Activated T-helper 1 cell treated with Interleukin-2 at 50 U/mL for 16 hours (primary cell): ENCODE data around the gene TMEM59.
"Not testable (repeated sequence)": the region's sequence is repeated elsewhere in the genome, so short reads cannot be mapped to it uniquely, and the experiment has no call there.

Experiments used
- DNase-seq: peaks from one replicate; pipeline ENCODE4 v3.0.0-alpha.2; 2020; ENCODE audit warnings: low read depth

The TMEM59 gene

GRCh38 chr1:54052431-54052933, 522 bp downstream of the TMEM59 start:
- DNase-seq, result peak; percentile 13

- no peak for DNase-seq
Observed at GRCh38 chr1:54051933-54052430, 1.0 kb downstream of the TMEM59 start.

DNA sequence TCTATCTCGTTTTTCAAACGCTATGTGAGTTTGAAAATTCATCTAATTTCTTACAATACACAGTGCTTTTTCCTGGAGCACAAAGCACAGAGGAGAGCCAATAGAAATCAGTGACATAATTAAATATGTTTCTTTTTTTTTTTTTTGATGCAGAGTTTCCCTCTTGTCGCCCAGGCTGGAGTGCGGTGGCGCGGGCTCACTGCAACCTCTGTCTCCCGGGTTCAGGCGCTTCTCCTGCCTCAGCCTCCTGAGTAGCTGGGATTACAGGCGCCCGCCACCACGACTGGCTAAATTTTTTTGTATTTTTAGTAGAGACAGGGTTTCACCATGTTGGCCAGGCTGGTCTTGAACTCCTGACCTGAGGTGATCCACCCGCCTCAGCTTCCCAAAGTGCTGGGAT, 2.6 kb downstream of the TMEM59 start:
- DNase-seq, result not testable (repeated sequence)

- no peak for DNase-seq
Observed at GRCh38 chr1:54047384-54048305, 5.4 kb downstream of the TMEM59 start.

DNA sequence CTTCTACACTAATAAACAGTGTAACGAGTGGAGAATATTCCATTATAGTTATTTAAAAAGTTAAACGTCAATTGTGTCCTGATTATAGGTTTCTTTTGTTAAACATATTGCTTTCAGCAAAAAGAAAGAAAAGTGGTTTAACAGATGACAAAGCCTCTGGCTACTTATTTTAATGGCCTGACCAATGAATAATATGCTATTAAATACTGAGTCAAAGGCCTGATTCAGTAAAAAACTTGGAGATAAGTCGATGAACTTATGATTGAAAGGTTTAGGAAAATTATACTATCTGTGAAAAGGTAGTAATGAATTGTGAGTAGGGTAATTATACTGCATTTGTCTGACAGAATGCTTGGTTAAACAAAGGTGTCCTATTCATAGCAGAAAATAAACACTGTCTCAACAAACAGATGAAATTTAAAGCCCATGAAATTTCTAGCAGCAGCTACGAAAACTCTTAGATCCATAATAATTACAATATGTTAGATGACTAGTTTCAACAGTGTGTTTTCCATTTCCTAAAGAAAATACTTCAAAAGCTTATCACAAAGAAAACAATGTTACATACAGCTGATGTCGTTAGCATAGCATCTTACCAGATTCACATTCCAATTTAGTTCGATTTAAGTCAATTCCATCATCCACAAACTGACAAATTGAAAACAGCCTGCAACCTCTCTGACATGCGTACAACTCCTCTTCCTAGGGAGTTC, 6.2 kb downstream of the TMEM59 start:
- no peak for DNase-seq

DNA sequence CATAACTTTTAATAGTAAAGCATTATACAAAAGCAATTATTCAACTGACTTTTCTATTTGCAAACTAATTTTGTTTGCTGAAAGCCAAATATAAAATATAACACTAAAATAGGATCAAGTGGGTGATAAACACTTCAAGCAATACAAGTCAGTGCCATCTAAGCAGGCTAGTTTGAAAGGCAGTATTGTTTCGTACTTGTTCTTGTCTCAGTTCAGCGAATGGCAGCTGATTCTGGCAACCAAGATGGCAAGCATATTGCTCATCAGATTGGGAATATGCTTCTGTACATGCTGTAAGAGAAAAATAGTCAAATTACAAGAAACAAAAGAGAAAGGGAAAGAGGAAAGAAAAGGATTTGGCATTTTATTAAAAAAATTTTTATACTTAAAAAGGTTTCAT, 7.5 kb downstream of the TMEM59 start:
- no peak for DNase-seq

DNA sequence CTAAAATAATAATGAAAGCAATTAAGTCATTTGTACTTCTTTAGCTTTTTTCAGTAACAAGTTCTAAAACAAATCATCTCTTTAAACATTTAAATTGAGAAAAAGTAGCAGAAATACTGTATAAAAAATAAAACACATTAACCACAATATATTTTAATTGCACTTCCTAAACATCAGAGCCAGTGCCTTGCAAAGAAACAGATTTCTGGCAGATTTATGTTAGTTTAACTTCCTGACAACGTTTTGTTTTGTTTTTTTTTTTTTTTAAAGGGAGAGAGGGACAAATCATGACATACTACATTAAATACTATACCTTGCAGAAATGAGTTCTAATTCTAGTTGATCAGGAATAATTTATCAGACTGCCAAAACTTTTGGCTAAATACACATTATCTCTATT, 11.2 kb downstream of the TMEM59 start:
- DNase-seq, result no peak

GRCh38 chr1:54037476-54037875, 15.5 kb downstream of the TMEM59 start:
- DNase-seq, result no peak

DNA sequence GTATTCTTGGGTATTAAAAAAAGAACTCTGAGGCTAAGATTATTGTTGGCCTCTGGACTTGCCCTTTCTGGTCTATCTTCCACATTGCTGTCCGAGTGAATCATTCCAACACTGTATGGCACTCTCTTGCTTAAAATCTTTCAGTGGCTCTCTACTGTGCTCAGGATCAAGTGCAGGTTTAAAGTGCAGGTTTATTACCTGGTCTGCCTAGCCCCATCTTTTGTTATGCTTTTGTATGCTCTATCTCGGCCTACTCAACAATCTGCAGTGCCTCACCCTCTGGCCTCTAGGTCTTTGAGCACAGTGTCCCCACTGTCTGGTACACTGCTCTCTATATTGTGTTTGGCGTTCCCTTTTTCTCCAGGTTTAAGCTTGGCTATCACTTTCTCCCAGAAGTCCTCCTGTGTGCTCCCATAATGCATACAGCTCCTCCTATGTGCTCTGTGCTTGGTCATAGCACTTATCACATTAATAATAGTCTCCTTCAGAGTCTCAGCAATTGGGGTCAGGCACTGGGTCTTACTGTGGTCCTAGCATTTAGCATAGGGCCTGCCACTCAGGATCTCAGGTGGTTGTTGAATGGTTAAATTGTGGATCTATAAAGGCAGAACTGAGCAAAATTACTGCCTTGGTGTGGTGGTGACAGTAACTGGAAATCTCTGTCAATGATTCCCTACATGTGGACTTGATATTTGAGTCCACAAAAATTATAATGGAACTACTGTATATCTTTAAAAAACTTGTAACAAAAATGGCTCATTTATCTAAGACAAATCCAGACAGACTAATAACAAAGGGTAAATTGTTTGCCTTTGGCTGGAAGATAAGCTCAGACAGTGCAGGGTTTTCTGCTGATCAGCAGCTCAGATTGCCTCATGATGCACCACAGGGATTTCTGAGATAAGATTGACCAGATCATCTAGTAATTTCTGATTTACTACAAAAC, 24.4 kb downstream of the TMEM59 start:
- no peak for DNase-seq

- DNase-seq, result no peak
Observed at GRCh38 chr1:54027848-54028247, 25.2 kb downstream of the TMEM59 start.

- DNase-seq, result not testable (repeated sequence)
Observed at GRCh38 chr1:54024811-54025210, 28.2 kb downstream of the TMEM59 start.

DNA sequence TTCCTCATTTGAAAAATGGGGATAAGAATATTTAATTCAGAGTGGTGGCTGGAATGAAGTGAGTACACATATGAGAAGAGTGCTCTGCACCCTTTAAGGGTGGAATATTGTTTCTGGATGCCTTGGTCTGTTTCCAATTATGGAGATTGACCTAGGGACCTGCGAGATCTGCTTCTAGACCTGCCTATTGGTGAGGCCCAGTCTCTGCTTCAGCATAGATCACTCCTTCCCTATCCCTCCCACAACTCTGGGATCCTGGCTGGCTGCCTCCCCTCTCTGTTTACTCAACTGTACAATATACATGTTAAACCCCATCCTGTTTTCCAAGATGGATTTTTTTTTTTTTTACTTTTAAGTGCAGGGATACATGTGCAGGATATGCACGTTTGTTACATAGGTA, 28.6 kb downstream of the TMEM59 start:
- no peak for DNase-seq

DNA sequence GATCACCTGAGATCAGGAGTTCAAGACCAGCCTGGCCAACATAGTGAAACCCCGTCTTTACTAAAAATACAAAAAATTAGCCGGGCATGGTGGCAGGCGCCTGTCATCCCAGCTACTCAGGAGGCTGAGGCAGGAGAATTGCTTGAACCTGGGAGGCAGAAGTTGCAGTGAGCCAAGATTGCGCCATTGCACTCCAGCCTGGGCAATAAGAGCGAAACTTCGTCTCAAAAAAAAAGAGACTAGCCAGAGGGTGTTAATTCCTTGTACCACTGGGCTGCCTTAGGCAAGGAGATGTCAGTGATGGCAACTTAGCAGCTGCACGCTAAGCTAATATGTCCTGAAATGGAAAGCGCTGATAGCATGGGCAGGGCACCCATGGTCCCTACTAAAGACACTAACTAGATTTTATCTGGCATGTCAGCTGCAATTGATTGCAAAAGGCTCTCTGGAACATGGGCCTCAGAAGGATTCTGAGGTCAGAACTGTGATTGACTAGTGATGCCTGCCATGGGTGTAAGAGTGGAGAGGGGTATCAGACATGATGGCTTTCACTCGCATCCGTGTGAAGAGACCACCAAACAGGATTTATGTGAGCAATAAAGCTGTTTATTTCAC, 33.3 kb downstream of the TMEM59 start:
- not testable (repeated sequence) for DNase-seq

DNA sequence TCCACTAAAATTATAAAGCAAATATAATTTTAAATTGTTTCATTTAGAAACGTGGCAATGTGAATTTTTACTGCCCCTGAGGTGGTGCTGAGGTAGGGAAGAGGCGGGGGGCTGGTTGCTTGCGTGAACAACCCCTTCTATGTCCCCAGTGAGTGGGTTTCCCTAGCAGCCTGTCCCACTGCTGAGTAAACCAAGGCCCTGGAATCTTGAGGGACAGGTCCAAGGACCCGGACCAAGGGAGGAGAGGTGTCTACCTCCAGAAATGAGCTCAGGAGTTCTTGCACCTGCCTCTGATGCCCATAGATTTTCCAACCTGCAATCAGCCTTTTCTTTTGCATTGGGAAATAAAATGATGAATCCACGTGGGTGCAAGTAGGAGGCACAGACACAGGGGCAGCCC, 34.4 kb downstream of the TMEM59 start:
- no peak for DNase-seq

- DNase-seq, result no peak
Observed at GRCh38 chr1:54017979-54018378, 35.0 kb downstream of the TMEM59 start, which contains the start of gene LDLRAD1. Gene LDLRAD1, minus strand, starts transcription at chr1:54018186. Its CDS starts 74 bp downstream, at chr1:54018112.

DNA sequence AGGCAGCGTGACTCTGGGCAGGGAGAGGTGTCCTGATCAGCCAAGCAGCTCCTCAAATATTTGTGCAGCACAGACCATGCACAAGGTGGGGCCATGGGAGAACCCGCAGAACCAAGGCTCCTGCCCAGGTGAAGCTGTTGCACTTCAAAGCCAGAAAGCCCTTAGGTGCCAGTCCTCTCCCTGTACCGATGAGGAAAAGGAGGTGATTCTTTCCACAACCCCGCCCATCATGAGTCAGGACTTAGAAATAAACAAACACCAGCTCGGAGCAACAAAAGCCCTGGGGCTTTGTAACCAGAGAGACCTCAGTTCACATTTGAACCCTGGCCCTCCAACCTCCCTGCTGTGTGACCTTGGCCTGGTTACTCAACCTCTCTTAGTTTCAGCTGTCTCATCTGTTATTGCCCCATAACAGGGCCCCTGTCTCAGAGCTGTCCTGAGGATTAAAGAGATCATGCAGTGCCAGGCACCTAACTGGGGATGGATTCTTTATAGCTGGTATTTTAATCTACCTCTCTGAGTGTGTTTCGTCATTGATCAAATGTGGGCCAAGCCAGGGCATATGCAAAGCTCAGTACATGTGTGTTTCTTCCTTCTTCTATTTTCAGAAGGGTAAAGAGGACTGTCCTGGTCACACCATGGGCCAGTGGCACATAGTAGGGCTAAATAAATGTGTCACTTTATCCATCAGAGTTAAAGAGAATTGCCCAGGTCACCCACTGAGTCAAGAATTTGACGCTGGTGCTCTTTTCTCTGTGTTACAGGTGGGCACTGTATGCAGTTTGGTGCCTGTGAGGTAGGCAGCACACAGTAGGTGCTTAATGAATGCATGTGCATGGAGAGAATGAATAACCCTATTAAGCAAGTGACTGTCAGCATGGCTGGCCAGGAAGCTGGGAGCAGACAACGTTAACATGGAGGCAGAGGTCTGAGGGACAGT, 36.4 kb downstream of the TMEM59 start:
- no peak for DNase-seq

DNA sequence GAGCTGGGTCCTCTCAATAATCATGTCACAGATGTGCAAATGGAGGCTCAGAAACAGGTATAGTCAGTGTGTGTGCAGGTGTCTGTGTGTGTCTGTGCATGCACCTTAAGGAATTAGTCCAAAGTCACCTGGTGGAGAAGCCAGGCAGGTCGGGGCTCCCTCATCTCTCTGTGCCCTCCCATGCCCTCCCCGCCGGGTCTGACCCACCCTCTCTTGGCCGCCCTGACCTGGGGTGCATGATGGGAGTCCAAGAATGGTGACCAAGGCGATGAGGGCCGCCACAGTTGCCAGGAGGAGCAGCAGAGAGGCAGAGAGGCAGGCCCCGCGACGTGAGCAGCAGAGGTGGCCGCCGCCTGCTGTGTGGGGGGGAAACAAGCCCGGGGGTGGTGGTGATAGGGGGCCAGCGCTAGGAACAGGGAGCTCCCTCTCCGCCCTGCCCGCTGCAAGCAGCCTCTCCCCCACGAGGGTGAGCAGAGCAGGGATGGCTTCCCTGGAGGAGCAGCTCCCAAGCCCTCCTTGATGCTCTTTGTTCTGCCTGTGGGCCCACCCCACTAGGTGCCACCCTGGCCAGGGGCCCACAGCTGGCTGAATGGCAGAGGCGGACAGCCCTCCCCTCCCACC, 38.9 kb downstream of the TMEM59 start:
- no peak for DNase-seq

- DNase-seq, result no peak
Observed at GRCh38 chr1:54013393-54014008, 39.5 kb downstream of the TMEM59 start.

- DNase-seq, result no peak
Observed at GRCh38 chr1:54012863-54013262, 40.1 kb downstream of the TMEM59 start.
